RKO (cell line): Measurements from ENCODE around the gene PSMD2.

Experiments
- DNase-seq: peaks from one replicate; pipeline ENCODE4 v3.0.0-alpha.2; 2016; ENCODE audit warnings: low spot score

PSMD2 gene

GRCh38 chr3:184357248-184358123 lies 58.4 kb downstream of the PSMD2 start:
- DNase-seq = no peak

GRCh38 chr3:184358124-184358767 lies 59.2 kb downstream of the PSMD2 start:
- no peak for DNase-seq
